Ishikawa (cell line): ENCODE measurements around the gene CFAP46.

ENCODE experiments used
- CEBPB ChIP-seq: IDR thresholded peaks from 2 replicates; pipeline ENCODE4 v1.6.1; 2012
- NFIC ChIP-seq: IDR thresholded peaks from 2 replicates; pipeline ENCODE4 v1.6.1; 2012
- TAF1 ChIP-seq: IDR thresholded peaks from 2 replicates; pipeline ENCODE4 v1.6.1; 2012; ENCODE audit warnings: low read depth, mild to moderate bottlenecking
- TEAD4 ChIP-seq: IDR thresholded peaks from 2 replicates; pipeline ENCODE4 v1.6.1; 2012
- YY1 ChIP-seq: IDR thresholded peaks from 2 replicates; pipeline ENCODE4 v1.6.1; 2012; ENCODE audit warnings: low read depth
- TF ChIP-seq, protein P1 (sequence below): IDR thresholded peaks from 2 replicates; pipeline ENCODE4 v1.6.1; 2012; ENCODE audit warnings: low read depth, mild to moderate bottlenecking
- TF ChIP-seq, protein P2 (sequence below): IDR thresholded peaks from 2 replicates; pipeline ENCODE4 v1.6.1; 2012

DNA sequence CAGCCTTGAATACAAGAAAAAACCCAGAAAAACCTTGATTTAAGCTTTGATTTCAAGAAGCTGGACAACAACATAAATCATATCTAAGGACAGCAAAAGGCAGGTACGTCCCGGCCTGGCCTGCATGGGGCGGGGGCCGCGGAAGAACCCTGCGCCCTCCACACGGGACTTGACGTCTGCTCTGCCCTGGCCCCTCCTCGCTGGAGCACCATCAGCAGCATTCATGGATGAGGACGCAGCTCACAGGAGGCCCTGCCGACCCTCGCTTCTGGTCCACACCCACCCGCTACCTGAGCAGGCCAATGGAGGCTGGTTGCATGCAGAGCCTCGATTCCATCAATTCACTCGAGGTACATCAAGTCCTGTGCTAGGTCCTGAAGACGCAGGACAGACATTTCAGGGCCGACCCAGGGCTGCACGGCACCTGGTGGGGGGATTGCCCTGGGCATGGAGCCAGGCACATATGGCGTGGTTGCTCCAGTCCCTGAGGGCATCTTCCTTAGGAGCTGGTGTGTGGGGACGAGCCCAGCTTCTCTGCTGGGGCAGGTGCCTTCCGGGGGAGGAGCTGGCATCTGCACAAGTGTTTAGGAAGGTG is 93.3 kb downstream of the CFAP46 start:
- no peak for TF ChIP-seq YY1
- TF ChIP-seq, protein P1, sequence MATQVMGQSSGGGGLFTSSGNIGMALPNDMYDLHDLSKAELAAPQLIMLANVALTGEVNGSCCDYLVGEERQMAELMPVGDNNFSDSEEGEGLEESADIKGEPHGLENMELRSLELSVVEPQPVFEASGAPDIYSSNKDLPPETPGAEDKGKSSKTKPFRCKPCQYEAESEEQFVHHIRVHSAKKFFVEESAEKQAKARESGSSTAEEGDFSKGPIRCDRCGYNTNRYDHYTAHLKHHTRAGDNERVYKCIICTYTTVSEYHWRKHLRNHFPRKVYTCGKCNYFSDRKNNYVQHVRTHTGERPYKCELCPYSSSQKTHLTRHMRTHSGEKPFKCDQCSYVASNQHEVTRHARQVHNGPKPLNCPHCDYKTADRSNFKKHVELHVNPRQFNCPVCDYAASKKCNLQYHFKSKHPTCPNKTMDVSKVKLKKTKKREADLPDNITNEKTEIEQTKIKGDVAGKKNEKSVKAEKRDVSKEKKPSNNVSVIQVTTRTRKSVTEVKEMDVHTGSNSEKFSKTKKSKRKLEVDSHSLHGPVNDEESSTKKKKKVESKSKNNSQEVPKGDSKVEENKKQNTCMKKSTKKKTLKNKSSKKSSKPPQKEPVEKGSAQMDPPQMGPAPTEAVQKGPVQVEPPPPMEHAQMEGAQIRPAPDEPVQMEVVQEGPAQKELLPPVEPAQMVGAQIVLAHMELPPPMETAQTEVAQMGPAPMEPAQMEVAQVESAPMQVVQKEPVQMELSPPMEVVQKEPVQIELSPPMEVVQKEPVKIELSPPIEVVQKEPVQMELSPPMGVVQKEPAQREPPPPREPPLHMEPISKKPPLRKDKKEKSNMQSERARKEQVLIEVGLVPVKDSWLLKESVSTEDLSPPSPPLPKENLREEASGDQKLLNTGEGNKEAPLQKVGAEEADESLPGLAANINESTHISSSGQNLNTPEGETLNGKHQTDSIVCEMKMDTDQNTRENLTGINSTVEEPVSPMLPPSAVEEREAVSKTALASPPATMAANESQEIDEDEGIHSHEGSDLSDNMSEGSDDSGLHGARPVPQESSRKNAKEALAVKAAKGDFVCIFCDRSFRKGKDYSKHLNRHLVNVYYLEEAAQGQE = no peak
- TF ChIP-seq CEBPB = no peak
- TF ChIP-seq, protein P2, sequence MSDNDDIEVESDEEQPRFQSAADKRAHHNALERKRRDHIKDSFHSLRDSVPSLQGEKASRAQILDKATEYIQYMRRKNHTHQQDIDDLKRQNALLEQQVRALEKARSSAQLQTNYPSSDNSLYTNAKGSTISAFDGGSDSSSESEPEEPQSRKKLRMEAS = no peak
- TF ChIP-seq NFIC = no peak
- TF ChIP-seq TAF1 = no peak
- TF ChIP-seq TEAD4 = no peak
